Measurements from ENCODE around the gene HAT1.

Gene HAT1

GRCh38 chr2:171883275-171883893 lies 38.9 kb upstream of the HAT1 start:
- TF ChIP-seq, protein P1, sequence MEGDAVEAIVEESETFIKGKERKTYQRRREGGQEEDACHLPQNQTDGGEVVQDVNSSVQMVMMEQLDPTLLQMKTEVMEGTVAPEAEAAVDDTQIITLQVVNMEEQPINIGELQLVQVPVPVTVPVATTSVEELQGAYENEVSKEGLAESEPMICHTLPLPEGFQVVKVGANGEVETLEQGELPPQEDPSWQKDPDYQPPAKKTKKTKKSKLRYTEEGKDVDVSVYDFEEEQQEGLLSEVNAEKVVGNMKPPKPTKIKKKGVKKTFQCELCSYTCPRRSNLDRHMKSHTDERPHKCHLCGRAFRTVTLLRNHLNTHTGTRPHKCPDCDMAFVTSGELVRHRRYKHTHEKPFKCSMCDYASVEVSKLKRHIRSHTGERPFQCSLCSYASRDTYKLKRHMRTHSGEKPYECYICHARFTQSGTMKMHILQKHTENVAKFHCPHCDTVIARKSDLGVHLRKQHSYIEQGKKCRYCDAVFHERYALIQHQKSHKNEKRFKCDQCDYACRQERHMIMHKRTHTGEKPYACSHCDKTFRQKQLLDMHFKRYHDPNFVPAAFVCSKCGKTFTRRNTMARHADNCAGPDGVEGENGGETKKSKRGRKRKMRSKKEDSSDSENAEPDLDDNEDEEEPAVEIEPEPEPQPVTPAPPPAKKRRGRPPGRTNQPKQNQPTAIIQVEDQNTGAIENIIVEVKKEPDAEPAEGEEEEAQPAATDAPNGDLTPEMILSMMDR (IDR thresholded peaks at IDR 0.05): no peak

- TF ChIP-seq, protein P1 (IDR thresholded peaks at IDR 0.05): no peak
Measured at GRCh38 chr2:171889333-171889732, 32.9 kb upstream of the HAT1 start.

- TF ChIP-seq, protein P1 (IDR thresholded peaks at IDR 0.05): no peak
Measured at GRCh38 chr2:171889808-171890207, 32.5 kb upstream of the HAT1 start.

DNA sequence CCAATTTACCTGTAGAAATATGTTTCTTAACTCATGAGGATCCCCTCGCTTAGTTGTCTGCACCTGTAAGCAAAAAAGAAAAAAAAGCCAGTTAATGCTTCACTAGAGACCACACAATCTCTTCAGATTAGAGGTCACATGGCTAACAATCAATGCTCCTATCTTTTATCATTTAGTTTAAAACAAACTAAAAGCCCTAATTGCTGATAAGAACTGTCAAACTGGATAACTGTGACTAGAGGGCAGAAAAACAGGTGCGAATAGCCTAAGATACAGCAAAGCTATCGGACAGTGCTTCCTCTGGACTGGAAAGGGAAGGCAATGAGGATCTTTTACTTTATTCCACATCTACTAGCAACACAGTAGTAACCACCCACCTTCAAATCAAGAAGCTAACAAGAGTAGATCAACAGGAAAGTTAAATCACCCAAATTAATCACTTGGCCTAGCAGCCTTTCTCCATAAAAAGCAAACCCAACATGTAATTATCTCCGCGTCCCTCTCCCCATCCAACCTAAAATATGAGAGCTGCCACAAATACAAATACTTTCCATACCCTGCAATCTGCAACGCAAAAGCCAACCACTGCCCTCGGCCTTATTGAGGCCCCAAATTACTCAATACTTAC lies 29.0 kb upstream of the HAT1 start:
- TF ChIP-seq, protein P1 (IDR thresholded peaks at IDR 0.05): no peak

GRCh38 chr2:171893824-171894611 lies 28.2 kb upstream of the HAT1 start, which contains the start of gene SLC25A12:
SLC25A12 (minus strand) TSS chr2:171894244; CDS start chr2:171894214, 30 bp downstream.
- TF ChIP-seq, protein P1 (IDR thresholded peaks at IDR 0.05): no peak

GRCh38 chr2:171894612-171894947 lies 27.7 kb upstream of the HAT1 start:
- TF ChIP-seq, protein P1 (IDR thresholded peaks at IDR 0.05): no peak

DNA sequence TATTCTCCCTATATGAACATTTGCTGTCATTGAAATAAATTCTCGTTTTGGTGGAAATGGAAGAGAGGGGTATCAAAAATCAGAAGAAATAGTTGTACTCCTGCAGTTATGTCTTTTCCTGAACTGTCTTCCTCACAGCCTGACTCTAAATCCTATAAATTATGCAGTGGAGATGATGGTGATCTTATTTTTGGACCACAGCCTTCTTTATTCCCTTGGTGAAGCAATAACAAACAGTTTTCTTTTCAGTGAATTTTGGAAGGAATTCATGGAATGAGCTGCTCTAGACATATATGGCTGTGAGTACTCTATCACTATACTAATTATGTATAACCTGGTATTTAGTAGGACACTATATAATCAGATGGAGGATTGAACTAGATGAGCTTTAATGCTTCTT lies 26.5 kb upstream of the HAT1 start:
- TF ChIP-seq, protein P1 (IDR thresholded peaks at IDR 0.05): no peak

Measured in LNCAP (cell line).